ENCODE data around the gene EFCAB12. TPM values are rescaled to one million over a fixed set of nuclear protein-coding genes. Genes with fewer than 3 reads are reported as not detected.

Gene EFCAB12
- total and polyA plus RNA-seq, 2 of the 13 experiments (the other 11 are each of a cell fraction or from before 2014, with no cell fraction given), result 0.31 to 2.4 TPM

GRCh38 chr3:129367821-129368220, 60.6 kb downstream of the EFCAB12 start (continued):
- TF ChIP-seq, protein P1, sequence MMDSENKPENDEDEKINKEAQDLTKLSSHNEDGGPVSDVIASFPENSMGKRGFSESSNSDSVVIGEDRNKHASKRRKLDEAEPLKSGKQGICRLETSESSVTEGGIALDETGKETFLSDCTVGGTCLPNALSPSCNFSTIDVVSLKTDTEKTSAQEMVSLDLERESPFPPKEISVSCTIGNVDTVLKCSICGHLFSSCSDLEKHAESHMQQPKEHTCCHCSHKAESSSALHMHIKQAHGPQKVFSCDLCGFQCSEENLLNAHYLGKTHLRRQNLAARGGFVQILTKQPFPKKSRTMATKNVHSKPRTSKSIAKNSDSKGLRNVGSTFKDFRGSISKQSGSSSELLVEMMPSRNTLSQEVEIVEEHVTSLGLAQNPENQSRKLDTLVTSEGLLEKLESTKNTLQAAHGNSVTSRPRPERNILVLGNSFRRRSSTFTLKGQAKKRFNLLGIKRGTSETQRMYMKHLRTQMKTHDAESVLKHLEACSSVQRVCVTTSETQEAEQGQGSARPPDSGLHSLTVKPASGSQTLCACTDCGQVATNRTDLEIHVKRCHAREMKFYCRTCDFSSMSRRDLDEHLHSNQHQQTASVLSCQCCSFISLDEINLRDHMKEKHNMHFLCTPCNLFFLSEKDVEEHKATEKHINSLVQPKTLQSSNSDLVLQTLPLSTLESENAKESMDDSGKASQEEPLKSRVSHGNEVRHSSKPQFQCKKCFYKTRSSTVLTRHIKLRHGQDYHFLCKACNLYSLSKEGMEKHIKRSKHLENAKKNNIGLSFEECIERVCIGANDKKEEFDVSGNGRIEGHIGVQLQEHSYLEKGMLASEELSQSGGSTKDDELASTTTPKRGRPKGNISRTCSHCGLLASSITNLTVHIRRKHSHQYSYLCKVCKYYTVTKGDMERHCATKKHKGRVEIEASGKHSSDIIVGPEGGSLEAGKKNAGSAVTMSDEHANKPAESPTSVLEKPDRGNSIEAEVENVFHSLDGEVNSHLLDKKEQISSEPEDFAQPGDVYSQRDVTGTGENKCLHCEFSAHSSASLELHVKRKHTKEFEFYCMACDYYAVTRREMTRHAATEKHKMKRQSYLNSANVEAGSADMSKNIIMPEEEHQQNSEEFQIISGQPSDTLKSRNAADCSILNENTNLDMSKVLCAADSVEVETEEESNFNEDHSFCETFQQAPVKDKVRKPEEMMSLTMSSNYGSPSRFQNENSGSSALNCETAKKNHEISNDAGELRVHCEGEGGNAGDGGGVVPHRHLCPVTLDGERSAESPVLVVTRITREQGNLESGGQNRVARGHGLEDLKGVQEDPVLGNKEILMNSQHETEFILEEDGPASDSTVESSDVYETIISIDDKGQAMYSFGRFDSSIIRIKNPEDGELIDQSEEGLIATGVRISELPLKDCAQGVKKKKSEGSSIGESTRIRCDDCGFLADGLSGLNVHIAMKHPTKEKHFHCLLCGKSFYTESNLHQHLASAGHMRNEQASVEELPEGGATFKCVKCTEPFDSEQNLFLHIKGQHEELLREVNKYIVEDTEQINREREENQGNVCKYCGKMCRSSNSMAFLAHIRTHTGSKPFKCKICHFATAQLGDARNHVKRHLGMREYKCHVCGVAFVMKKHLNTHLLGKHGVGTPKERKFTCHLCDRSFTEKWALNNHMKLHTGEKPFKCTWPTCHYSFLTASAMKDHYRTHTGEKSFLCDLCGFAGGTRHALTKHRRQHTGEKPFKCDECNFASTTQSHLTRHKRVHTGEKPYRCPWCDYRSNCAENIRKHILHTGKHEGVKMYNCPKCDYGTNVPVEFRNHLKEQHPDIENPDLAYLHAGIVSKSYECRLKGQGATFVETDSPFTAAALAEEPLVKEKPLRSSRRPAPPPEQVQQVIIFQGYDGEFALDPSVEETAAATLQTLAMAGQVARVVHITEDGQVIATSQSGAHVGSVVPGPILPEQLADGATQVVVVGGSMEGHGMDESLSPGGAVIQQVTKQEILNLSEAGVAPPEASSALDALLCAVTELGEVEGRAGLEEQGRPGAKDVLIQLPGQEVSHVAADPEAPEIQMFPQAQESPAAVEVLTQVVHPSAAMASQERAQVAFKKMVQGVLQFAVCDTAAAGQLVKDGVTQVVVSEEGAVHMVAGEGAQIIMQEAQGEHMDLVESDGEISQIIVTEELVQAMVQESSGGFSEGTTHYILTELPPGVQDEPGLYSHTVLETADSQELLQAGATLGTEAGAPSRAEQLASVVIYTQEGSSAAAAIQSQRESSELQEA (CRISPR knock-in tag; IDR thresholded peaks at IDR 0.05; ENCODE audit: not compliant biosample characterization), result no peak
- no peak for TF ChIP-seq GFI1 (CRISPR knock-in tag; IDR thresholded peaks at IDR 0.05; ENCODE audit: borderline replicate concordance)
- TF ChIP-seq MYPOP (CRISPR knock-in tag; IDR thresholded peaks at IDR 0.05), result no peak
- no peak for TF ChIP-seq SRSF4 (IDR thresholded peaks at IDR 0.05; ENCODE audit: low read depth, low read length, poor library complexity, severe bottlenecking)

Data from HepG2 (cell line).